DOHH2 (cell line): ENCODE data around the gene PRR16.

Experiments used
- EZH2phosphoT487 ChIP-seq: fragments of 200-600 bp; sonication (generic); IDR thresholded peaks from 2 replicates; pipeline ENCODE4 v1.6.1; 2017; ENCODE audit warnings: borderline replicate concordance, mild to moderate bottlenecking, antibody characterized with exemption, low read length, moderate library complexity, mixed read lengths
- TF ChIP-seq, protein P1 (sequence below): fragments of 200-600 bp; sonication (generic); IDR thresholded peaks from one replicate; pipeline ENCODE4 v1.5.1; 2014; ENCODE audit warnings: antibody characterized with exemption, mild to moderate bottlenecking, low read depth, low read length; ENCODE audit not compliant: poor library complexity, severe bottlenecking

- TF ChIP-seq, protein P1, sequence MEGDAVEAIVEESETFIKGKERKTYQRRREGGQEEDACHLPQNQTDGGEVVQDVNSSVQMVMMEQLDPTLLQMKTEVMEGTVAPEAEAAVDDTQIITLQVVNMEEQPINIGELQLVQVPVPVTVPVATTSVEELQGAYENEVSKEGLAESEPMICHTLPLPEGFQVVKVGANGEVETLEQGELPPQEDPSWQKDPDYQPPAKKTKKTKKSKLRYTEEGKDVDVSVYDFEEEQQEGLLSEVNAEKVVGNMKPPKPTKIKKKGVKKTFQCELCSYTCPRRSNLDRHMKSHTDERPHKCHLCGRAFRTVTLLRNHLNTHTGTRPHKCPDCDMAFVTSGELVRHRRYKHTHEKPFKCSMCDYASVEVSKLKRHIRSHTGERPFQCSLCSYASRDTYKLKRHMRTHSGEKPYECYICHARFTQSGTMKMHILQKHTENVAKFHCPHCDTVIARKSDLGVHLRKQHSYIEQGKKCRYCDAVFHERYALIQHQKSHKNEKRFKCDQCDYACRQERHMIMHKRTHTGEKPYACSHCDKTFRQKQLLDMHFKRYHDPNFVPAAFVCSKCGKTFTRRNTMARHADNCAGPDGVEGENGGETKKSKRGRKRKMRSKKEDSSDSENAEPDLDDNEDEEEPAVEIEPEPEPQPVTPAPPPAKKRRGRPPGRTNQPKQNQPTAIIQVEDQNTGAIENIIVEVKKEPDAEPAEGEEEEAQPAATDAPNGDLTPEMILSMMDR: no peak
- no peak for TF ChIP-seq EZH2phosphoT487
Observed at GRCh38 chr5:120509053-120509452, 45.0 kb downstream of the PRR16 start.
